Activated CD8-positive, alpha-beta memory T cell treated with anti-CD3 and anti-CD28 coated beads for 24 hours (primary cell): ENCODE data around the gene DGCR2.
"Not testable (repeated sequence)": the region's sequence is repeated elsewhere in the genome, so short reads cannot be mapped to it uniquely, and the experiment has no call there.

Source experiments
- DNase-seq: peaks from one replicate; pipeline ENCODE4 v3.0.0-alpha.2; 2020

DGCR2 gene

DNA sequence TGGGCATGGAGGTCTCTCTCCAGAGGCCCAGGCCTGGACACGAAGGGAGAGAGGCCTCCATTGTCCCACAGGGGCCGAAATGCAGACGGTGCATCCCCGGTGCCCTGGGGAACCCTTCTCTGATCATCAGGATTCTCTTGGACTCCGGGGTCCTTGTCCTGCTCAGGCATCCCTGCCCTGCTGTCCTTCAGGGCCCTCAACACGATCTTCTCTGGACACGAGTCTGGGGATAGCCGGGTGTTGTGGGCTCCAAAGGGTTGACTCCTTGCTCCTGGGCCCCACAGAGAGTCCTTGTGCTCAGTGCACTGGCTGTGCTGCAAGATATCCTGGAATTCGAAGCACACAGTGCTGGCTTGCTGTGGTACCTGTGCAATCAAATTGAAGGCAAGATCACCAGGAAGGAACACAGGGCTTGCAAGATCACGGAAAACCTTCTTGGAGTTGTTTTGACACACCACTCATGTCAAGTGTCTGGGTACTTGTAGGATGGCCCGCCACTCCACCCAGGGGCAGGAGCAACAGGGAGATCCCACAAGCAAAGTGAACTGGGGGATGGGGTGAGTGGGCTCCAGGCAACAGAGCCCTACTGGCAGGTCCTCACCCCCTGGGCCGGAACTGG is 124.8 kb downstream of the DGCR2 start:
- no peak for DNase-seq

DNA sequence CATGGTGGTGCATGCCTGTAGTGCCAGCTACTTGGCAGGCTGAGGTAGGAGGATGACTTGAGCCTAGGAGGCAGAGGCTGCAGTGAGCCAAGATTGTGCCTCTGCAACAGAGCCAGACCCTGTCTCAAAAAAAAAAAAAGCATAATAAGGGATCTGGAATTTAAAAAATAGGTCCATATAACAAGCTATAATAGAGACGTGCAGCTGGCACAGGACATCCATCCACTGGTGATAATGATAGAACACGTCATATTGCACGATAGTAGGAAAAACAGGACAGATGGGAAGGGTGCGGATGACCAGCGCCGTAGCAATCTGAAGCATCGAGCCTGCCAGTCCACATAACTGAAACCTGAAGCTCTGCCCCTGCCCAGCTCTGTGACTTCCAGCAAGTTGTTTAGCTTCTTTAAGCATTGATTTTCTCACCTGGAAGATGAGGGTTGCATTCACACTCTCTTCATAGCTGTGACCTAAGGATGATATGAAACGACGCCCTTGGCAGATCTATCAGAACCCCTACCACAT is 125.8 kb downstream of the DGCR2 start:
- DNase-seq = no peak

DNA sequence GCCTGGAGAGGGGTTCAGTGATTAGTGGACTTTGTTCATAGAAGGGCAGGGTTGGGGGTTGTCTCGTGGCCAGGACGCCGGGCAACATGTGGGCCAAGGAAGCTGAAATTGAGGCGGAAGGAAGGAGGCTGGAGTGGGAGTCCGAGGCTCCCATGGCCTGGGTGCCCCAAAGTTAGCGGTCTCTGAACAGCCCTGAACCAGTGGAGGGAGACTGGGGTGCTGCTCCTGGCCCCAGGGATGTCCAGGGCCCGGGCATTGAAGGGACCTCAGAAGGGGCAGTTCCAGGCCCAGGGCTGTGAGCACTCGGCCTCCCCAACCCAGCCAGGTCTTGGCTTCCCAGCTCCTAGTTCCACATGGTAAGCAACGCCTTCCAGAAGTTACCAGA is 126.9 kb downstream of the DGCR2 start:
- no peak for DNase-seq

DNA sequence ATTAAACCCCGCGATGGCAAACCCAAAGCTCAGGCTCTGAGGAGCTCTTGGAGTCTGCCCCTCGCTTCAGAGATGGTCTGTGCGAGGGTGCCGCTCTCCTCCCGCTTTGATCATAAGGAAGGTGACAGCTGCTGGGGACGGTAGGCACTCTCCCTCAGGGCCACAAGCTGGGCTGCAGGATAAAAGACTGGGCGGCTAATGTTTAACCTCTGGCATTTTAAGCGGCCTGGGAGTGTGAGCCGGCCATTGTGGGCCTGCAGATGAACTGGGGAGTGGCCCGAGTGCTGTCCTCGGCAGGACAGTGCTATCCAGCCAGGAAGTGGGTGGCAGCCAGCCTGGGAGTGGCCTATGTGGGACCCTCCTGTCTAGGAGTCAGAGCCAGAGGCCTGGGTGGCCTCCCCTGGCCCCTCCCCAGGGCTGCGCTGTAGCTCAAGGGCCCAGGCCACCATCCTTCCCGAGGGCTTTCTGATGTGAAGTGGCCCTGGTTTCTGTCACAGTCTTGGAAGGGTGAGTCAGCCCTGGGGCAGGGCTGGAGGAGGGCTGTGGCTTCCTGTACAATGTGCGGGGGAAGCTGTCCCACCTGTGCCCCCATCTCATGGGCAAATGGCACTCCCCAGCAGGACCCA is 127.4 kb downstream of the DGCR2 start:
- no peak for DNase-seq

DNA sequence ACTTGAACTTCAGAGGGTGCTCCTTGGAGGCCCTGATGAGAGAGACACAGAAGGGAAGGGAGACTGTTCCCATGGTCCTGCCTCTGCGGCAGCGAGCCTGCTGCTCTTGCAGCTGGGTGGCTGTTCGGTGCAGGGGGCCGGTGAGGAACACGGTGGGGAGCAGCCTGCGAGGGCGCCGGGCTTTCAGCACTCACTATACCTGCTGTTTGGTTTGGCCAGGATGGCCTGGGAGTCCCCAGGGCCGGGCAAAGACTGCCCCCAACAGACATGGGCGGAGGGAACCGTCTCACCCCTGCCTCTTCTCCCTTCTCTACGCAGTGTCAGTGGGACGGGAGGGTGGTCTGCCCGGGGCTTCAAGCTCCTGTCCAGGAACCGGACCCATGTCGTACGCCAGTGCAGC is 128.2 kb downstream of the DGCR2 start:
- no peak for DNase-seq

DNA sequence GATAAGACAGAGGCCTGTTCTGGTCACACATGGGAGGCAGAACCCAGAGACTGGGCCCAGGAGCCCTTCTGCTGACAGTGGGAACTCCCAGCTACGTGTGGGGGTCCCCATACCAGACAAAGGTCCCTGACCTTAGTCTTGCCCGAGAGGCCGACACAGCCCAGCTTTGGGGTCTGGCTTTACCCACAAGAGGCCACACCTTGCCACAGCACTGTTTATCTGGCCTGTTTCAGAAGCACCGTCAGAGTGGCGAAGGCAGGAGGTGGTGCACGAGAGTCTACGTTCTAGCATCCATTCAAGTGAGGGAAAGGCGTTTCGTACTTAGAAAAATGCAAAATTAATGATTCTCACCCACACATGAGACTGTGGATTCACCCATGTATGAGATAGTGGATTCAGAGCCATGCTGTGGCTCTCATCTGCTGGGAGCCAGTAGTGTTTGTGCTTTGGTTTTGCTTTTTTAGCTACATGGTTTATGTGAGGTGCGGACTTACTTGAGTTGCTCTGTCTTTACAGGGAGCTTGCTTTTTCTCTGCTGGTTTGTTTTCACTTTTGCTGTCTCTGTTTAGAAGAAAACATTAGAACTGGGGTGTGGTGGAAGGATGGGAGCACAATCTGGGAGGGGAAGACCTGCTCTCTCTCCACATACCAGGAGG is 129.5 kb downstream of the DGCR2 start:
- no peak for DNase-seq

DNA sequence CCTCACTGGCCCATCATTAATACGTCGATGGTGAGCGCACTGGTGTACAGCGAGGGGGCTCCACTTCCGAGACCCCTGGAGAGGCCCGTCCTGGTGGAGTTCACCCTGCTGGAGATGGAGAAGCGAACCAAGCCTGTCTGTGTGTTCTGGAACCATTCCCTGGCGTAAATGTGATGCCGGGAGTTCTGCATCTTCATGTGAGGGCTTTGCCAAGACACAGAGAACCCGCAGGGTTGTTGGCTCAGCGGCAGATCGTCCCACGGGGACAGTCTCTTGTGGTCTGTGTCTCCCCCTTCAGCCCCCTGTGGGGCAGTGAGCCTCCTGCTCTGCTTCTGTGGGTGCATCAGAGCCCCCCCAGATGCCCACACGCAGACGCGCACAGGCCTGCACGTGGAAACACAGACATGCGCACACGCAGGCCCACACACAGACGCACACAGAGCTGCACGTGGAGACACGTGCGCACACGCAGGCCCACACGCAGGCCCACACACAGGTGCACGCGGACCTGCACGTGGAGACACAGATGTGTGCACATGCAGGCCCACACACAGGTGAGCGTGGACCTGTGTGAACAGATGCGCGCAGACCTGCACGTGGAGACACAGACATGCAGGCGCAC is 130.3 kb downstream of the DGCR2 start:
- DNase-seq = no peak

DNA sequence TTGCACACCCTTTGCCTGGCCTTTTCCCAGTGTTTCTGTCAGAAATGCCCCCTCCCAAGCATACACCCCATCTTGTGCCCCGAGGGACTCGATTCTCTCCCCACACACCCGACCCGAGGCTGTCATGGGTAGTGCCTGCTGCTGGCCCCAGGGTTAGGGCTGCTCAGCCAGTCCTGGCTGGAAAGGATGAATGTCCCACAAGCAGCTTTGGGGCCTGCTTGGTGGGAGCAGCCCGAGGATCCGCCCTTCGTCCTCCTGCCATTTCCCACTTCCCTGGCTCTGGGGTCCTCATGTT is 131.1 kb downstream of the DGCR2 start:
- DNase-seq = no peak

DNA sequence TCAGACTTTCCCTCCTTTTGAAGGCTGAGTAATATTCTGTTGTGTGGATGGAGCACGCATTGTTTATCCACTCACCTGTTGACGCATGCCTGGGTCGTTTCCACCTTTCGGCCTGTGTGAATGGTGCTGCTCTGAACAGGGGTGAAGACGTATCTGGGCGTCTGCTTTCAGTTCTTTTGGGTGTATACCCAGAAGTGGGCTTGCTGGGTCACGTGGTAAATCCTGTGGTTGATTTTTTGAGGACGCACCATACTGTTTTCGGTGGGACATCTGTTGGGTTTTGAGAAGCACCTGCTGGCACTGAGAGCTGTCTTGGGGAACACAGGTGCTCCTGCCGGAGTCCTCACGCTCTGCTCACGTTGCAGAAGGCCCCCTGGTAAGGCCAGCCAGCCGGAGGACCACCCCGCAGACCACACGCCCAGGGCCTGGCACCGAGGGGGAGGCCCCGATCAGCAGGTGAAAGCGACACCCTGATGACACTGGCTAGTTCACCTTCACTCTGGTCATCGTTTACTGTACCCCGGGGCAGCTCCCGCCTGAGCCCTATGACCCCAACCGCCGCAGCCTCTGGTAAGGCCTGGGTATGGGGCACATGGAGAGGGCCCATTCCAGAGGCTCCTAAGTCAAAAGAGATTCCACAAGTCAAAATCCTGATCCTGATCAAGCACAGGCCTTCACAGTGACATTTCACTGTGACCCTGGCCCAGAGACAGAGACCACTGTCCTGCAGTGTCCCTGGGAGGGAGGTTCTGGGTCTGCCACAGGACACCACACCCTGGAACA is 131.7 kb downstream of the DGCR2 start:
- no peak for DNase-seq

DNA sequence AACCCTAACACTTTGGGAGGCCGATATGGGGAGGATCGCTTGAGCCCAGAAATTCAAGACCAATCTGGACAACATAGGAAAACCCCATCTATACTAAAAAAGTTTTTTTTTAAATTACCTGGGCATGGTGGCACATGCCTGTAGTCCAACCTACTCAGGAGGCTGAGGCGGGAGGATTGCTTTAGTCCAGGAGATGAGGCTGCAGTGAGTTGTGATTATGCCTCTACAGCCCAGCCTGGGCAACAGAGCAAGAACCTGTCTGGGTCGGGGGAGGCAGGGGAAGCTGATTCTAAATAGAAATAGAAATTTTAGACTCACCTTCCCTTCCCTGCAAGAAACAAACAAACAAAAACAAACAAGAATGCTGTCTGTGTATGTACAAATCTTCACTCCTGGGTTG is 133.3 kb downstream of the DGCR2 start:
- DNase-seq = no peak

DNA sequence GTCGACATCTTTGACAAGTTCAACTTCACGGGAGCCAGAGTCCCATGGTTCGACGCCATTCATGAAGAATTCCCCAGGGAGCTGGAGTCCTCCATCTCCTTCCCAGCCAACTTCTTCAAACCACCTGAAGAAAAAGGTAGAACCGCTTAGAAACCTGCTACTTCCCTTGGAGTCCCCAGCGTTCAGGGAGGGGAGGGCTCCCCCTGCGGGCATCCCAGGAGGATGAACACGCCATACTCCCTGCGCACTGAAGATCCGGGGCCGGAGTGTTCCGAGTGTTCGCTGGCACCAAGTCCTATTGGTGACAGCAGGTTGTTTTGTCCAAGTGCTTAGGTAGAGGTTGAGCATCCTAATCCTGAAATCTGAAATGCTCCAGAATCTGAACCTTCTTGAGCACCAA is 134.4 kb downstream of the DGCR2 start:
- DNase-seq = no peak

DNA sequence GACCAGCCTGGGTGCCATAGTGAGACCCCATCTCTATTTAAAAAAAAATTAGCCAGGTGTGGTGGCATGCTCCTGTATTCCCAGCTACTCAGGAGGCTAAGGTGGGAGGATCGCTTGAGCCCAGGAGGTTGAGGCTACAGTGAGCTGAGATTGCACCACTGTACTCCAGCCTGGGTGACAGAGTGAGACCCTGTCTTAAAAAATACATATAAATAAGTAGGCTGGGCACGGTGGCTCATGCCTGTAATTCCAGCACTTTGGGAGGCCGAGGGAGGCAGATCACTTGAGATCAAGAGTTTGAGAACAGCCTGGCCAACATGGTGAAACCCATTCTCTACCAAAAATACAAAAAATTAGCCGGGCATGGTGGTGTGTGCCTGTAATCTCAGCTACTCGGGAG is 135.1 kb downstream of the DGCR2 start:
- DNase-seq = not testable (repeated sequence)
